GM15510 (cell line): Measurements from ENCODE around the gene CHIT1.

Source experiments
- POLR2A ChIP-seq: IDR thresholded peaks from 3 replicates; pipeline ENCODE4 v1.6.1; 2011; ENCODE audit warnings: borderline replicate concordance; ENCODE audit not compliant: insufficient read length; ENCODE audit errors: extremely low read depth

CHIT1 gene

DNA sequence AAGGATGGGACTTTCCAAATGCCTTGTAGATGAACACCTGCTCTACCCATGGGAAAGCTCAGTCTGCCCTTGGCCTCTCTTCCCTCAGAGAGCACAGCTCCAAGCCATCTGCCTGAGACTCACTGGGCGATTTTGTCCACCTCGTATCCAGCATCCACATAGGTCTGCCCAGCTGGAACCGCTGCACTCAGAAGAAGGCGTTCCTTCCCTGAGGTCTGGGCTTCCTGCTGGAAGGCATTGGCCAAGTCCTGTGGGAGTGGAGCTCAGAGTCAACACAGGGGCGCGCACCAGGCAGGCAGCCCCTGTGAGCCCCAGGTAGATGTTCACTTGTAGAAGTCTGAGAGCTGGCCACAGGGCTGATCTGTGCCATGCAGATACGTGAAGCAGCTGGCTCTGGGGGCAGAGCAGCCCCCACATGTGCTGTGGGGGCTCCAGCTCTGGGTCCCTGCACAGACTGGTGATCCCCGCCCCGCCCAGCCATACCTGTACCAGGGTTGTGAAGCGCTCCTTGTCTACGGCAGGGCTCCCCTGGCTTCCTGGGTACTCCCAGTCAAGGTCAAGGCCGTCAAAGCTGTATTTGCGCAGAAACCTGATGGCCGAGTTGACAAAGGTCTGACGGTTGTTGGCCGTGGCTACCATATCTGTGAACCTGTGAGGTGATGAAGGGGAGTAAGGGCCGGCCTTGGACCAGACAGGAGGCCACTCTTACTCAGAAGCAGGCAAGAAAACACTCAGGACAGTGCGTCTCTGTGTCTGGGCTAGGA, 6.3 kb downstream of the CHIT1 start:
- no peak for TF ChIP-seq POLR2A

DNA sequence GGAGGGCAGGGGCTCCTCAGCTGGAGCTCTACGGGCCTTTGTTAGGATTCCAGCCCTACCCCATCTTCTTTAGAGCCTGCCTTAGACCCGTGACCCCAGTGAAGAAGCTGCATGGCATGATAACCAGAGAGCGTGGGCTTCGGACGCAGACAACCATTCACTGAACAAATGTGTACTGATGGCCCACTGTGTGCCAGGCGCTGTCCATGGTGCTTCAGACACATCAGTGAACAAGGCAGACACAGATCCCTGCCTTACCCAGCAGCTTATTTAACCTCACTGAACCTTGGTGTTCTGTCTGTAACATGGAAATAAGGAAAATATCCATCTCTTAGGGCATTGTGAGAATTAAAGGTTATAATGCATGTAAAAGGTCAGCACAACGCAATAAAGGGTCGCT, 9.5 kb downstream of the CHIT1 start:
- no peak for TF ChIP-seq POLR2A

DNA sequence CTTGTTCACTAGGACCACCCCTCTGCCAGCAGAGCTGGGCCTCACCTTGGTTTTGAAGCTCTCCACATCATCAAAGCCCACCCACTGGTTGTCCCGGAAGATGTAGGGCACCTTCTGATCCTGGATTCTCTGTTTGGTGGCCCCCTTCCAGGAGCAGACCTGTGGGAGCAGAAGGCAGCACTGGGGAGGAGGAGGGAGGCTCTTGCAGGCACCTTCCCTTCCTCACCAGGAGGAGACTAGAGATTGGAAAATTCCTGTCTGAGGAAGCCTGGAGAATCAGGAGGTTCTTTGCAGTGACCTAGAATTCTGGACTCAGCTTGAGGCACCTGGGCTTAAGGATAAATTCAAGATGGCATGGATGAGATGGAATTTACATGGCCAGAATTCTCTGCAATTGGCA, 10.3 kb downstream of the CHIT1 start:
- TF ChIP-seq POLR2A, result no peak

DNA sequence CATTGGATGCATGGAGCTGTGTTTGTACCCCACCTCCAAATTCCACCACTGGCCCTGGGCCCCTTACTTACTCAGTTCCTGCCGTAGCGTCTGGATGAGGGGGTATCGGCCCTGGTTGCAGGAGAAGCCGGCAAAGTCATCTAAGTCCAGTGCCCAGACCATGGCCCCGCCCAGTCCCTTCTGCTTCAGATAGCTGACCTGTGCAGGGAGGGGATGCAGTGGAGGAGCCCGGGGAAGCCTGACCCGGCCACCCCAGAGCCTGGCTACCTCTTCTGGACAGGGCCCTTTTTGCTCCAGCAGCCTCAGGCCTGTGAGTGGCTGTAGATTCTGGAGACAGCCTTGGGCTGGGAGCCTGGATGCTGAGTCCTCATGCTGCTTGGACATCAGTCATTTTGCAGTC, 11.8 kb downstream of the CHIT1 start:
- no peak for TF ChIP-seq POLR2A

DNA sequence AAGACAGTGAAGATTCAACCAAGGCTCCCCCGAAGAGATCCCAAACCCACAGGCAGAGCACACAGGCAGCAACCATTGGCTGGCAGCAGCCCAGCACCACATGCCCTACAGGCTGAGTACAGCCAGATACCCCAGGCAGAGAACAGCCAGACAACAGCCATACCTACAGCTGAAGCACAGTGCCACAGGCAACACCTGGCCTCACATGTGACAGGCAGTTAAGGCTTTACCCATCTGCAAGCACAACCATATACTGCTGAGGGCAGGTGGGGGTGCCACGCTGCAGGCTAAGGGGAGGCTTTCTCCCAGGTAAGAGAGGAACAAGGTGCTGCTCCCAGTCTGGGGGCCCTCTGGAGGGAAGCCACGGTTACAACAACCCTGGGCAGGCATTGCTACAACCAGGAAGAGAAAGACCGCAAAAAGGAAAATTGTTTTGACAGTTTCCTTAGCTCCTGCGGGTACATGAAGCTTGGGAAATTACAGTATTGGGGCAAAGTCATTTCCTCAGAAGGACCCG, 12.3 kb downstream of the CHIT1 start:
- no peak for TF ChIP-seq POLR2A

DNA sequence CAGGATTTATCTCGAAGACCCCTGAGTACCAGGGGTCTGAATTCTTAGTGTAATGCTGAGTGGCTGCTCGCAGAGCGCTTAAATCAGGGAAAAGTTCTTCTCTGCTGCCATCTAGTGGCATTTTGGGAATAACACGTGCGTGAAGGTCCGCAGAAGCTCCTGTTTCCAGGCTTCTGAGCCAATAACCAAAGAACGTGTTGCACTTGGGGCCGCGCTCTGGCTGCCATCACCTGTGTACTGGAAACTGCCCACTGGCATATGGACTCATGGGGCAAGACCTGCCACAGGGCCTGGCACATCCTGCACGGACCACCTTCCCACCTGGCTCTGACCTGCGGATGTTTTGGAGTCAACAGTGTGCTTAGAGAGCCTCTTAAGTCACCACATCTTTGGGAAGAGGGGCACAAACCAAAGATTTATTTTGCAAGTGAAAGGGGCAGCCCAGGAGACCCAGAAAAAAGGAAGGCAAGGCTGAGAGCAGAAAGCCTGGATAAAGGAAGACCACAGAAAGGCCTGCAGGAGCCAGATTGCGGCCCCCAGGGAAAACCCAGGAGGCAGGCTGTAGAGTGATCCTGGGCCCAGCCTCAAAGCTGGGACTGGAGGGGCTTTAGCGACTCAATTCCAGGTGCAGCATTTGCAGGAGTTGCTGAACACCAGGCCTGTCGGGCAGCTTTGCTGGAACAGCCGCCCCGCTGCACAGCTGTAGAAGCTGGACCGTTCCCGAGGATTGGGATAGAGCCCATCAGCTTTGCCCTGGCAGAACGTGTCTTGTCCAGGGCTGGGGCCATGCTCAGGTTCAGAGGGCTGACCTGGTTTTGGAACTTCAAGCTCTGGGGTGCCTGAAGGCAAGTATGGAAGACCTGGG, 13.0 kb downstream of the CHIT1 start:
- TF ChIP-seq POLR2A, result no peak

DNA sequence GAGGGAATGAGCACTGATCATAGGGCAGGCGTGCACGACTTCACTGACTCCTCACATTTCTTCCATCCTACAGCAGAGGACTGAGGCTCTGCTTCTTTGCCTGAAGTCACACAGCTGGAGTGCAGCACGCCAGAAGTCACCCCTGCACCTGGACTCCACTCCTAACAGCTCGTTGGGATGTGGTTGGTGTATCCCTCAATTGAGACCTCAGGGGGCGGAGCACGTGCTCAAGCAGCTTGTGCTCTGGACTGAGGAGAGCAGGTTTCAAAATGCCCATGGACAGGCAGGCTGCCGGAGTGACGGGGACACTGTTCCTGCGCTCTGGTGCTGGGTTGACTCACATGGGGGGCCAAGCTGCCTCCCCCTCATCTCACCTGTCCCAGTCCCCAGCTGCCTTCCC, 13.9 kb downstream of the CHIT1 start:
- TF ChIP-seq POLR2A, result no peak

DNA sequence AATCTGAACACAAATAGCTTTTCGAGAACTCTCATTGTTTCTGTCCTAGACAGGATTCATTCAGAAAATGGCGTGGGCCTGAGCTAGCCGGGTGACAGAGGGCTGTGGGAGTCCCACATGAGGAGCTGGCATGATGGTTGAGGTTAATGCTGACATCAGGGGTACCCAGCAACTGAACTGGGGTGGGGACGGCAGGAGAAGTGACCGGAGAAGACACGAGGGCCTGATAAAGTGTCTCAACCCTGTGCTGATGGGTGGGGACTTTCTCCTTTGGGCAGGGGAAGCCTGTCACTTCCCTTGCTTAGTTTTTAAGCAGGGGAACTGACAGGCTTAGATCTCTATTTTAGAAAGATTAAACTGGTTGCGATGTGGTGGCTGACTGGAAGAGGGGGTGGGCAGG, 14.6 kb downstream of the CHIT1 start:
- TF ChIP-seq POLR2A, result no peak

DNA sequence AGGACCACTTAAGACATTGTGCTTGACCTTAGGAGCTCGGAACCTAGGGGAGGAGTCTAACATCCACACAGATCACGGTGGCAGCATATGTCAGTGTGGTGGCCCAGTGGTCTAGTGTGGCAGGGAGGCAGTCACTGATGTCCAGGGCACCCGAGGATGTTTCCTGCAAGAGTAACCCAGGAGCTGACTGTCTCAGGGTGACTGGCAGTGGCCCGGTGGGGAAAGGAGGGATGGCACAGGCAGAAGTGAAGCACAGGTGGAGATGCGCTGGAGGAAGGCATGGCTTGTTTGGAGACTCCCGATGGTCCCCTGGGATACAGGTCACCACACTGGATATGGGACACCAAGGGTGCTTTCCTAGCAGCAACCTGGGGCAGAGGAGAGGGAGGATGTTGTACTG, 16.3 kb downstream of the CHIT1 start:
- TF ChIP-seq POLR2A, result no peak

DNA sequence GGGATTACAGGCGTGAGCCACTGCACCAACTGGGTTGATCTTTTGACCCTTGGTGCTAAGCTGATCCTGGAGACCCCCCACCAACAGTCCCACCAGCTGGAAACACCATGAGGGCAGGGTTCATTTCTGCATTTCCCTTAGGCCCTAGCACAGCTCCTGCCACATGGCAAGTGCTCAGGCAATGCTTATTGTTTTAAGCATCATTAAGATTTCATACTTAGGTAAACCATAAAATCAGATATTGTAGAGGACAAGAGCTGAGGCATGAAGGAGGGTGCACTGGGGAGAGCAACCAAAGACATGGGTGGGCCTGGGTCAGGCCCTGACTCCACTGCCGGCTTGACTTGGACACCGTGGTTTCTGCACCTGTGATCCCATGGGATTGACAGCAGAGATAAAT, 17.7 kb downstream of the CHIT1 start:
- TF ChIP-seq POLR2A, result no peak

DNA sequence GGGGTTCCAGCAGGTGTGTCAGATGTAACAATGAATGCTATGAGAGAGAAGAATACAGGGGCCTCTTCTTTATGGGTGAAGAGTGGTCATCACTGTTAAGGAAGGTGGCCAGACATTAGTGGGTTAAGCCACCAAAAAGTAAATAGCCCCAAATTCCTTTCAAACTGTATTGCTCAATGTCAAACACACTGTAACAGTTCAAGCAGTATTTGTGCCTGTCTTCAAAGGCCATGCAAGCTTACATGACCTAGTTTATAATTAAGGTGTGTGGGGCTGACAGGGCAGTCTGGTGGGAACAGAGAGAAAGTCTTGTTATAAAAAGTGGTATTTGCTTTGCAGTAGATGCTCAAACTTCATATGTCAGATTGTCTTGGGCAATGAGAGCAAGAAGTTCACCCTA, 18.5 kb downstream of the CHIT1 start:
- no peak for TF ChIP-seq POLR2A

DNA sequence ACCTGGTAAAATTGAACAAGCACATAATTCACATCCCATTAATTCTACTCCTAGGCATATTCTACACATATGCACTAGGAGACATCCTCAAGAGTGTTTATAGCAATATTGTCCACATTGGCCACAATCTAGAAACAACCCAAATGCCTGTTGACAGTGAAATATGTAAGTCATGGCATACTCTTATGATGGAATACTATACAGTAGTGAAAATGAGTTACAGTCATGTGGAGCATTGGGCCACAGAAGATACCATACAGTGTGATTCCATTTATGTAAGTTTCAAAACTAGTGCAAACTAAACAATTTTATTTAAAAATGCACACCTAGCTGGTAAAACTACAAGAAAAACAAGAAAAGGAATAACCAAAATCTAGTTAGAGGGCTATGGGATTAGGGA, 19.1 kb downstream of the CHIT1 start:
- TF ChIP-seq POLR2A, result no peak

DNA sequence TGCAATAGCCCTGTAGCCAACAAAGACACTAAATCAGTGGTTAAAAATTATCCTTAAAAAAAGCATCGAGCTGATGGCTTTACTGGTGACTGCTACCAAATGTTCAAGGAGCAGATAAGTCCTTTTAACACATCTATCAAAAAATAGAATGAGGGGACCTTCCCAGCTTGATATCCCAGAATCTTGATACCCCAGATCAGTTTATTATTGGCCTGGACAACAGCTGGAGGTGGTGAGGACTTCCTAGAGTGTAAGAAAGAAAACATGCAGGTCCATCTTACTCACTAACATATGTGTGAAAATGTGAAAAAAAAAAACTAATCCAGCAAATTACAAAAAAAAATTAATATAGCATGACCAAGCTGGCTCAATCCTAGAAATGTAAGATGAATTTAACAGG, 21.3 kb downstream of the CHIT1 start:
- no peak for TF ChIP-seq POLR2A

DNA sequence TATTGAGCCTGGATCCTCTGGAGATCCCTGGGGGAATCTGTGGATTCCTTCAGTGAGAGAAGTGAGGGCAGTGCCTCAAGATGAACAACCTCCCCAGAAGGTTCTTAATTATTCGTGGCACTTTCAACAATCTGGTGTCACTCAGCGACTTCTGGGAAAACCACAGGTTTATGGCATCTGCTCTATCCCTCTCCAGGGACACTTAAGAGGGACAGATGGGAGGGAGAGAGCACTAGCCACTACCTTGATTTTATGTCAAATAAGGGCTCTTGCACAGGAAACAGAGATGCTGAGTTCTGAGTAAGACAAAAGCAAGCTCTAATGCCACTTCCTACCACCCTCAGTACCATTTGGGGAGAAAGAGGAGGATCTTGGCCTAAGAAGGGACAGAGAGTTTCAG, 21.7 kb downstream of the CHIT1 start:
- TF ChIP-seq POLR2A, result no peak

DNA sequence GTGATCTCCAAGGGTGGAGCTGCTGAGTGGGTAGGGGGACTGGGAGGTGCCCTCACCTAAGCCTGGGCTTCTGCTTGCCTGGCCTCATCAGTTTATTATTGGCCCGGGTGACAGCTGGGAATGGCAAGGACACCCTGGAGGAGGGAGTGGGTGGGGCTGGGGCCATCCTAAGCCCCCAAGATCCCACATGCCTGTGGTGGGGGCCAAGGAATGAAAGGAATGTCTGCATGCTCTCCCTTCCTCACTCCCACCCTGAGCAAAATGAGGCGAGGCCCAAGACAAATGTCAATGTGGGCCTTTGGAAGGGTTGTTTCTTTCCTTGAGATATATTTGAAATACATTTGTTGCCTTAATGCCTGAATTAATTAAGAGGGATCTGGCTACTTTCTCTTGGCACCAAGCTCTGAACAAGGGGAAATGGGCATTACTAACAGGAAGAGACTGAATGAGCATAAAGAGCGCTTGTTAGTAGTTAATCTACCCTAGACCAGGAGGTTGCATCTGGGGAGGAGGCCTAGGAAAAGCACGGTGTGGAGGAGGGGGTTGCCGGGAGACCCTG, 23.3 kb downstream of the CHIT1 start:
- no peak for TF ChIP-seq POLR2A
